Esophagus squamous epithelium (tissue), 5 donors: Measurements from ENCODE around the gene DOK6. TPM values are rescaled to one million over a fixed set of nuclear protein-coding genes. Genes with fewer than 3 reads are reported as not detected.

ENCODE experiments used
- DNase-seq: peaks from one replicate; lab custom pipeline; 2025; lab: John Stamatoyannopoulos, UW
- H3K27ac ChIP-seq, 4 donors: fragments of 200-600 bp; sonication (generic); one replicate each; pipeline ENCODE4 v1.5.1; 2016 to 2019; ENCODE audit warnings: mild to moderate bottlenecking in 1 of 4
- H3K27me3 ChIP-seq, 4 donors: fragments of 200-600 bp; sonication (generic); 1 replicate in 3 of 4; 2 replicates in 1 of 4; pipeline versions ENCODE4 v1.5.1 to v1.6.0; 2017 to 2021; ENCODE audit warnings: antibody characterized with exemption in 1 of 4
- H3K36me3 ChIP-seq, 3 donors: fragments of 200-600 bp; sonication (generic); one replicate each; pipeline ENCODE4 v1.5.1; 2016 to 2019
- H3K4me1 ChIP-seq, 3 donors: fragments of 200-600 bp; sonication (generic); one replicate each; pipeline ENCODE4 v1.5.1; 2017 to 2019
- H3K4me3 ChIP-seq, 4 donors: fragments of 200-600 bp; sonication (generic); 1 replicate in 3 of 4; 2 replicates in 1 of 4; pipeline ENCODE4 v1.5.1; 2016 to 2019; ENCODE audit warnings: mild to moderate bottlenecking in 2 of 4, moderate library complexity in 1 of 4
- H3K9me3 ChIP-seq, 3 donors: fragments of 200-600 bp; sonication (generic); one replicate each; pipeline ENCODE4 v1.5.1; 2016 to 2019
- POLR2A ChIP-seq, 4 donors: fragments of 450-650 bp; IDR thresholded peaks; one replicate each; pipeline ENCODE4 v1.6.1; 2017; ENCODE audit warnings: antibody characterized with exemption in 4 of 4, mild to moderate bottlenecking in 4 of 4, moderate library complexity in 3 of 4
- WGBS, 2 donors: methylation state at CpG; one replicate each; pipeline ENCODE4 v1.1.5; 2018; 5-methylcytosine and 5-hydroxymethylcytosine counted together
- intact Hi-C: fragments of 100-400 bp; cut with DNase I; formaldehyde crosslinking; loops from one replicate; pipeline ENCODE4 v1.15.0; 2022
- total RNA-seq, 4 donors: library from RNA; depleted of rRNA; stranded (reverse); fragments of >200 nt; gene quantifications; one replicate each; pipeline ENCODE4 v1.1.0, GENCODE V29; 2016
- TF ChIP-seq, protein P1 (sequence below), 6 experiments: fragments of 450-650 bp in 4 of 6; fragments of 200-600 bp in 2 of 6; sonication (generic) in 2 of 6; IDR thresholded peaks; one replicate each; pipeline ENCODE4 v1.5.1; 2016 to 2019; ENCODE audit warnings: antibody characterized with exemption in 6 of 6, mild to moderate bottlenecking in 4 of 6, moderate library complexity in 4 of 6
- donor health status: DM: yes; HTN: yes; CAD: no.

DOK6 gene
- total RNA-seq, 4 donors from 2014 or later: 0.57 to 0.88 TPM; not detected in 2

DNA sequence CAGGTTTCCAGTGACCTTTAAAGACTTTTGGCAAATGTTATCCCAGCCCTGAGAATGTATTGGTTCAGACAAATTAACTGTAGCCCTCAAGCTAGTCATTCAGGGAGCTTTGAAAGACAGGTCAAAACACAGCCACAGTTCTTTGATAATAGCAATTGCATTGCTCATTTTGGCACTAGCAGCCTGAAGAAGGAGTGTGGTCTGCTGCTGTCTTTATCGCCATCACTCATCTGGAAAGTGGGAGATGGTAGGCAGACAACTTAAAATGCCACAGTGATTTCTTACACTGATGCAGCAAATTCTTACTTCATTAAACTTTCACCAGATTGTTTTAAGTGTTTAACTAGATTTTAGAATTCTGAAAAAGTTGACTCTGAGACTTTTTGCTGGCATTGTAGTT, 47.2 kb downstream of the DOK6 start:
- intact Hi-C loops: no loop called here
- Histone ChIP-seq H3K27ac (no peak overlapping the region), H3K9me3 (peaks cover 0 to 15% (median 9%) of the 10 kb centered on the region in 3 donors), H3K27me3 (no peaks in the 10 kb centered on the region), H3K4me1 (no peaks in the 10 kb centered on the region), H3K4me3 (no peak overlapping the region), H3K36me3 (no peaks in the 10 kb centered on the region)
- WGBS, 2 donors: 64 to 87% methylated on average over 1 of the region's 1 CpG
- no peak for DNase-seq
- no peak for TF ChIP-seq POLR2A (IDR thresholded peaks at IDR 0.05)
- TF ChIP-seq, protein P1, sequence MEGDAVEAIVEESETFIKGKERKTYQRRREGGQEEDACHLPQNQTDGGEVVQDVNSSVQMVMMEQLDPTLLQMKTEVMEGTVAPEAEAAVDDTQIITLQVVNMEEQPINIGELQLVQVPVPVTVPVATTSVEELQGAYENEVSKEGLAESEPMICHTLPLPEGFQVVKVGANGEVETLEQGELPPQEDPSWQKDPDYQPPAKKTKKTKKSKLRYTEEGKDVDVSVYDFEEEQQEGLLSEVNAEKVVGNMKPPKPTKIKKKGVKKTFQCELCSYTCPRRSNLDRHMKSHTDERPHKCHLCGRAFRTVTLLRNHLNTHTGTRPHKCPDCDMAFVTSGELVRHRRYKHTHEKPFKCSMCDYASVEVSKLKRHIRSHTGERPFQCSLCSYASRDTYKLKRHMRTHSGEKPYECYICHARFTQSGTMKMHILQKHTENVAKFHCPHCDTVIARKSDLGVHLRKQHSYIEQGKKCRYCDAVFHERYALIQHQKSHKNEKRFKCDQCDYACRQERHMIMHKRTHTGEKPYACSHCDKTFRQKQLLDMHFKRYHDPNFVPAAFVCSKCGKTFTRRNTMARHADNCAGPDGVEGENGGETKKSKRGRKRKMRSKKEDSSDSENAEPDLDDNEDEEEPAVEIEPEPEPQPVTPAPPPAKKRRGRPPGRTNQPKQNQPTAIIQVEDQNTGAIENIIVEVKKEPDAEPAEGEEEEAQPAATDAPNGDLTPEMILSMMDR (IDR thresholded peaks at IDR 0.05): no peak

- no peaks in the 10 kb centered on the region for H3K9me3 ChIP-seq
- WGBS, 2 donors: 39 to 48% methylated on average over 1 of the region's 1 CpG
- H3K36me3 ChIP-seq: no peaks in the 10 kb centered on the region
- H3K27me3 ChIP-seq: no peaks in the 10 kb centered on the region
- TF ChIP-seq POLR2A (IDR thresholded peaks at IDR 0.05): no peak
- TF ChIP-seq, protein P1 (IDR thresholded peaks at IDR 0.05): no peak
- intact Hi-C loops: no loop called here
- H3K4me1 ChIP-seq: no peaks in the 10 kb centered on the region
- H3K27ac ChIP-seq: no peak overlapping the region
- DNase-seq: no peak
- H3K4me3 ChIP-seq: no peak overlapping the region
These were observed 54.4 kb downstream of the DOK6 start for GRCh38 chr18:69455125-69455524.

DNA sequence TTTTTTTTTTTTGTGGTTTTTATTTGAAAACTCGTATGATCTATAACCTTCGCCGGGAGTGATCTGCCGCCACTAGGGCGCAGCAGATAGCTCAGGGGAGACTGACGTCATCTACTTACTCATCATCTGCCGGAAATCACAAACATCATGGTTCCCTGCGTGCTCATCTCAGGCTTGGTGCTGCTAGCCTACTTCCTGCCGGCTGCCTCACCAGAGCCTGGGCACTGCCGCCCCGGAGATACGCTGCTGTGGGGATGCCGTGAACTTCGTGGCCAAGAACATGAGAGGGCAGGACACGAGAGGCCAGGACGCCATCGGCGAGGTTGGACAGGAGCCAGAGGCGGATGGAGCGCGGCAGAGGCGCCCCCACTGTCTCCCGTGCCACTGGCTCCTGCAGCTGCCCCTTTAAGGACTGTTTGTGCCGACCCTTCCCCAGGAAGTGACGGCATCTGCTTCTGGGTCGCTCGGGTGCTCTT, 68.8 kb downstream of the DOK6 start:
- DNase-seq: no peak
- H3K9me3 ChIP-seq: peaks cover 0 to 11% (median 0%) of the 10 kb centered on the region in 3 donors
- no peak overlapping the region for H3K27ac ChIP-seq
- H3K27me3 ChIP-seq: no peaks in the 10 kb centered on the region
- H3K36me3 ChIP-seq: no peaks in the 10 kb centered on the region
- intact Hi-C loops: no loop called here
- no peak overlapping the region for H3K4me3 ChIP-seq
- 65 to 67% methylated on average over 12 to 17 of the region's 27 CpGs for WGBS, 2 donors
- H3K4me1 ChIP-seq: no peaks in the 10 kb centered on the region
- no peak for TF ChIP-seq POLR2A (IDR thresholded peaks at IDR 0.05)
- TF ChIP-seq, protein P1 (IDR thresholded peaks at IDR 0.05): no peak

DNA sequence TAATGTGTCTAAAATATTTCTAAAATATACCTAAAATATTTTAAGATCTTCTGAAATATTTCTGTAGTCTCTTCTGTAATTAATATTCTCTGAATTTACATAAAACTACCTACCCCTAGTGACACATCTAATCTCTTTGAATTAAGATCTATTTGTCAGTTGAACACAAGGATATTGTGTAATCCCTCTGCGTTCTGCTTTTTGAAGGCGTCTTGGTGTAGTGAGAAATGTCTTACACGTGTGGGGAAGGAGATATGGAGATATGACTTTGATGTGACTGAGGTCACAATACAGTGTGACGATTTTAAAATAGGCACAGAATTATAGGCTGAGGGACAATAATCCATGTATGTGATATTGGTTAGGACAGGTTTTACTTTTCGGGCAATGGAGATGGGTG, 79.8 kb downstream of the DOK6 start:
- H3K27ac ChIP-seq: no peak overlapping the region
- intact Hi-C loops: no loop called here
- TF ChIP-seq POLR2A (IDR thresholded peaks at IDR 0.05): no peak
- TF ChIP-seq, protein P1 (IDR thresholded peaks at IDR 0.05): no peak
- H3K4me3 ChIP-seq: no peak overlapping the region
- H3K9me3 ChIP-seq: no peaks in the 10 kb centered on the region
- WGBS, 2 donors: 72 to 87% methylated on average over 5 of the region's 5 CpGs
- no peaks in the 10 kb centered on the region for H3K4me1 ChIP-seq
- H3K36me3 ChIP-seq: no peaks in the 10 kb centered on the region
- no peak for DNase-seq
- no peaks in the 10 kb centered on the region for H3K27me3 ChIP-seq

DNA sequence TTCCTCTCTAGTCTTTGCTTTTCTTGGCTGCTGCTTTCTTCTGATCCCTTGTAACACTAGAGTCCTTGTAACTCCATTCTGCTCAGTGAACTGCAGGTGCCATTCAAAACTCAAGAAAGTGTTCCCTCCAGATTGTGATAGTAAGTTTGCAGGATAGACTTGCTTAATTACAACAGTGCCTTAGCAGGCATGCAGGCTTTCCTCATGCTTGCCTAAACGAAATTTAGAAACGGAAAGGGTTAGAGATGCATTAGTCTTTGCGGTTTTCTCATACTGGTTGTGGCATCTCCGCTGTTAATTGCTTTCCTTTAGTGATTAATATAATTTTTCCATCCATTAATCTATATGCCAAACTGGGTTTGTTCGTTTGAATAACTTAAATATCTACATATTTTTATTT, 82.9 kb downstream of the DOK6 start:
- DNase-seq: no peak
- Histone ChIP-seq H3K27ac (no peak overlapping the region), H3K4me1 (no peaks in the 10 kb centered on the region), H3K27me3 (no peaks in the 10 kb centered on the region), H3K36me3 (no peaks in the 10 kb centered on the region), H3K4me3 (no peak overlapping the region), H3K9me3 (peaks cover 0 to 6% (median 0%) of the 10 kb centered on the region in 3 donors)
- WGBS, 2 donors: 66 to 68% methylated on average over 5 of the region's 5 CpGs
- intact Hi-C loops: no loop called here
- TF ChIP-seq, protein P1 (IDR thresholded peaks at IDR 0.05): no peak
